HepG2 (cell line): Measurements from ENCODE around the gene DMRT3. TPM values are rescaled to one million over a fixed set of nuclear protein-coding genes. Genes with fewer than 3 reads are reported as not detected.

ENCODE experiments used
- ATAC-seq: fragments of 200-7000 bp; cut with Tn5 transposase; 3 replicates; pipeline ENCODE4 v1.9.1; 2020; ENCODE audit warnings: mild to moderate bottlenecking, moderate library complexity
- BruUV-seq: library from RNA; stranded (reverse); fragments of 400-500 nt; replicated peaks from 2 replicates; lab custom pipeline; 2021; lab: Mats Ljungman, UMichigan
- CTCF ChIA-PET: fragments of 300-600 bp; formaldehyde crosslinking; extraction: SDS; loops from one replicate; lab custom pipeline; 2021; ENCODE audit warnings: low total read pairs, inconsistent platforms, low intra/inter-chr PET ratio; lab: Yijun Ruan, JAX
- POLR2A ChIA-PET: fragments of 350-600 bp; sonication (Branson Sonifier 250); formaldehyde crosslinking; loops from one replicate; lab custom pipeline; 2020; ENCODE audit warnings: antibody characterized with exemption, inconsistent platforms; lab: Yijun Ruan, JAX
- DNase-seq: peaks from one replicate; pipeline ENCODE4 v3.0.0-alpha.2; 2015; ENCODE audit warnings: low spot score
- FAIRE-seq: peaks from 3 replicates; lab custom pipeline; 2011; peaks lifted over from hg19 to GRCh38; lab: Jason Lieb, UNC
- H2AFZ ChIP-seq: one replicate; pipeline ENCODE4 v1.6.1; 2011; ENCODE audit warnings: low read length, inconsistent platforms
- H3K27ac ChIP-seq: fragments of 300-600 bp; 3 replicates; pipeline ENCODE4 v1.8.0; 2011; ENCODE audit warnings: mixed run types, mild to moderate bottlenecking, mixed read lengths, low read length, inconsistent platforms; ENCODE audit not compliant: insufficient read depth; ENCODE audit errors: extremely low read length
- H3K27me3 ChIP-seq, 2 experiments: fragments of 200-600 bp in 1 of 2; 2 replicates in 1 of 2; 3 replicates in 1 of 2; pipeline versions ENCODE4 v1.6.0 to v1.8.0; 2011; ENCODE audit warnings: low read length in 2 of 2, mild to moderate bottlenecking in 2 of 2, moderate library complexity in 2 of 2, inconsistent platforms in 1 of 2; ENCODE audit not compliant: insufficient read depth in 2 of 2, control insufficient read depth in 1 of 2
- H3K36me3 ChIP-seq, 2 experiments: fragments of 200-600 bp in 1 of 2; replicated peaks in 1 of 2; 2 replicates in 1 of 2; 3 replicates in 1 of 2; pipeline versions ENCODE4 v1.5.1 to v1.8.0; 2011; ENCODE audit warnings: low read length in 2 of 2, inconsistent platforms in 1 of 2; ENCODE audit not compliant: insufficient read depth in 2 of 2, control insufficient read depth in 1 of 2
- H3K4me1 ChIP-seq: 2 replicates; pipeline ENCODE4 v1.5.1; 2012; ENCODE audit warnings: low read length, inconsistent platforms; ENCODE audit not compliant: insufficient read depth
- H3K4me2 ChIP-seq: 2 replicates; pipeline ENCODE4 v1.6.0; 2011; ENCODE audit warnings: low read depth, low read length, inconsistent platforms
- H3K4me3 ChIP-seq, 3 experiments: fragments of 200-600 bp in 1 of 3; sonication (generic), shearing (Covaris generic) in 1 of 3; replicated peaks in 1 of 3; 2 replicates each; pipeline ENCODE4 v1.5.1; 2011 to 2016; ENCODE audit warnings: low read length in 3 of 3, inconsistent platforms in 2 of 3, low read depth in 2 of 3, mild to moderate bottlenecking in 2 of 3, control low read depth in 1 of 3, mixed read lengths in 1 of 3; ENCODE audit not compliant: insufficient read depth in 1 of 3
- H3K79me2 ChIP-seq: one replicate; pipeline ENCODE4 v1.6.1; 2011; ENCODE audit warnings: low read length, inconsistent platforms; ENCODE audit not compliant: insufficient read depth
- H3K9ac ChIP-seq: 2 replicates; pipeline ENCODE4 v1.6.0; 2011; ENCODE audit warnings: mild to moderate bottlenecking, low read depth, low read length, inconsistent platforms; ENCODE audit not compliant: insufficient read depth
- H3K9me3 ChIP-seq: 2 replicates; pipeline ENCODE4 v1.5.1; 2012; ENCODE audit warnings: mild to moderate bottlenecking, low read length
- H4K20me1 ChIP-seq: 2 replicates; pipeline ENCODE4 v1.6.0; 2011; ENCODE audit warnings: inconsistent platforms, mild to moderate bottlenecking, low read length, moderate library complexity; ENCODE audit not compliant: insufficient read depth
- ARNT ChIP-seq: fragments of 450-650 bp; IDR thresholded peaks from 2 replicates; pipeline ENCODE4 v1.6.1; 2017
- IRF2 ChIP-seq: IDR thresholded peaks from 2 replicates; pipeline ENCODE4 v1.6.1; 2018; ENCODE audit warnings: missing genetic modification reagents, missing compliant biosample characterization
- TOPORS ChIP-seq: sonication (generic); formaldehyde crosslinking; IDR thresholded peaks from 2 replicates; pipeline ENCODE4 v1.8.0; 2023; ENCODE audit warnings: mild to moderate bottlenecking, missing genetic modification reagents
- UBTF ChIP-seq: sonication (generic); formaldehyde crosslinking; IDR thresholded peaks from 2 replicates; pipeline ENCODE4 v1.4.0; 2020; ENCODE audit warnings: mild to moderate bottlenecking, missing genetic modification reagents
- ZBED4 ChIP-seq: sonication (generic); formaldehyde crosslinking; IDR thresholded peaks from 2 replicates; pipeline ENCODE4 v1.4.0; 2020; ENCODE audit warnings: missing genetic modification reagents, borderline replicate concordance
- ZNF205 ChIP-seq: IDR thresholded peaks from 2 replicates; pipeline ENCODE4 v1.6.1; 2018; ENCODE audit warnings: missing biosample characterization, missing genetic modification reagents
- ZSCAN25 ChIP-seq: sonication (generic); formaldehyde crosslinking; IDR thresholded peaks from 2 replicates; pipeline ENCODE4 v1.8.0; 2022; ENCODE audit warnings: mild to moderate bottlenecking, missing genetic modification reagents
- WGBS: methylation state at CpG from one replicate; pipeline ENCODE4 v1.1.6; 2017; ENCODE audit warnings: low lambda C conversion rate; 5-methylcytosine and 5-hydroxymethylcytosine counted together
- in situ Hi-C: cut with HindIII; loops from 2 replicates; pipeline ENCODE4 v1.10.0; 2017; ENCODE audit warnings: low pct_unique_long_range_greater_than_20kb; ENCODE audit not compliant: extremely low pct_ligation_motif_present
- intact Hi-C: fragments of 100-400 bp; cut with micrococcal nuclease; formaldehyde crosslinking; loops from one replicate; pipeline ENCODE4 v1.10.0; 2022; ENCODE audit not compliant: unreplicated experiment
- polyA plus RNA-seq, 8 experiments: library from polyadenylated mRNA; depleted of rRNA in 3 of 8; stranded (reverse) in 7 of 8; unstranded in 1 of 8; fragments of >200 nt; fragmentation: Illumina TruSeq in 4 of 8; extraction: Trizol in 4 of 8; gene quantifications; 2 replicates each; pipeline versions ENCODE4 v1.2.1 to v1.2.3, GENCODE V29; 2011 to 2016; ENCODE audit warnings: low read depth in 4 of 8, missing spikeins in 1 of 8, mixed read lengths in 1 of 8; ENCODE audit not compliant: insufficient read depth in 1 of 8
- total RNA-seq, 5 experiments: library from RNA; depleted of rRNA; stranded (reverse); fragments of >200 nt; fragmentation: Illumina TruSeq; extraction: Trizol; gene quantifications; 2 replicates each; pipeline ENCODE4 v1.2.3, GENCODE V29; 2016; ENCODE audit warnings: low read depth in 1 of 5

The DMRT3 gene
- total and polyA plus RNA-seq, 2 of the 13 experiments (the other 11 are each of a cell fraction or from before 2014, with no cell fraction given), result not detected

DNA sequence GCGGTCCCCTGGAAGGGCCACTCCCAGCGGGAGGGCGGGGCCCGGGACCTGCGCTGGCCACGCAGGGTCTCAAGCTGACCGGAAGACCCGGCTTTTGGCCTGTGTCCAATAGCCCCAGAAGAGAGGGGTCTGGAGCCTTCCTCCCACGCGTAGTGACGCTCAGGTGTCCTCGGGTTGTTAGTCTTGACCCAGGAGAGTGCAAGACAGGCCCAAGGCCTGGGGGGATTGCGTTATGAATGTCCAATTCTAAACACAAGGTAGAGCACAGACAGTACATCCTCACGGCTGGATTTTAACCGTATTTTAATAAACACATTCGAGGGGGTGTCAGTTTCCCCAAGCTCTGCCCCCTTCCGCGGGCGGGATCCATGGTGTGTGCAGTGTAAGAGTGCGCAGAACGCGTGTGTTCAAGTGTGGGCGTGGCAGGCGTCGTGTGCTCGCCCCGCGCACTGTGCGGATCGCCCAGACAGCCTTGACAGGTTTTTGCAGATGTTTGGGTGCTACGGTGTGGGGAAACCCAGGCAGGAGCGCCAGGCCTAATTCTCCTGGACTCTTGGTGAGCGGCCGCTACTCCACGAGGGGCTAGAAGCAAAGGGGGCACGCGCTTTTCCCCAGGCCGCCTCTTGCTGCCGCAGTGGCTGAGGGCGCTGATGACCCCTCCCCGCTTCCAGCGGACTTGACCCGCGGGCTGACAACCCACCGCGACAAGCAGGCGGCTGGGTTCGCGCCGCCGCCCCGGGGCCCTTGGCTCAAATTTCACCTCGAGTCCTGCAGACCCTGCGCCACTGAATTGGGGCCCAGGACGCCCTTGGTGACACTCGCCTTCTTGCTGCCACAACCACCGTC is 6.1 kb upstream of the DMRT3 start:
- 67% methylated on average over 26 of the region's 57 CpGs for WGBS
- ATAC-seq, result no peak
- intact Hi-C loops (no loop called here), in situ Hi-C loops (no loop called here)
- H2AFZ ChIP-seq, result no peak overlapping the region
- no peak for FAIRE-seq
- no peak overlapping the region for H3K9ac ChIP-seq
- H3K4me2 ChIP-seq, result no peak overlapping the region
- no peaks in the 10 kb centered on the region for H3K79me2 ChIP-seq
- DNase-seq, result no peak
- TF ChIP-seq ARNT (no peak), ZNF205 (CRISPR knock-in tag) (no peak), TOPORS (CRISPR knock-in tag) (no peak), ZSCAN25 (CRISPR knock-in tag) (no peak)
- no peaks in the 10 kb centered on the region for H3K9me3 ChIP-seq
- ChIA-PET POLR2A (no interaction called here), CTCF (no interaction called here)
- peaks cover 6 to 63% of the 10 kb centered on the region in 2 experiments for H3K27me3 ChIP-seq
- no peak overlapping the region for H3K27ac ChIP-seq
- no peaks in the 10 kb centered on the region for H3K36me3 ChIP-seq
- H4K20me1 ChIP-seq, result no peaks in the 10 kb centered on the region
- H3K4me1 ChIP-seq, result no peaks in the 10 kb centered on the region
- no TSS peak for BruUV-seq
- H3K4me3 ChIP-seq, result no peak overlapping the region

DNA sequence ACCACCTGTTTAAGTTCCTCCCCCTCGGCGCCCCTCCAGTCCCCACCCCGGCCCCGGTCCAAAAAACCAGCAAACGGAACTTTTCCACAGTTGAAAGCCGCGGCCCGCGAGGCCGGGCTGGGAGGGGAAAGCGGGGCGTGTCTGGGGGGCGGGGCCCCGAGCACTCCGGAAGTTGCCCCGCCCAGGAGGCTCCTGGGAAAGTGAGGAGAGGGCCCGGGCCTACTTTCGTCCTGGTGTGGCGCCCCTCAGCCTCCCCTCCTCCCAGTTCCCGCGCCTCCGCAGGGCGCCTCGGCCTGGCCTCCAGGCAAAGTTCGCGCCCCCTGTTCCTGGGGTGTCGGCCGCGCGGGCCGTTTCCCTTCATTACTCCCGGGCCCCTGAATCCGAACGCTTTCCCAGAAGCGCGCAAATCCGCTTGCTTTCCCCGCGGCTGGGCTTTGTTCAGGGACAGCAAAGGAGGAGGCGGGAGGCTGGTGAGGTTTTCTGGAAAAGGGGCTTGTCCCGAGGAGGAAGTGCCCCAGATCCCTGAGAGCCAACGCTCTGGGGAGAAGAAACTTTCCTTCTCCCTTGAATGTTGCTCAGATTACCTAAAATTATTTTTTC is 4.5 kb upstream of the DMRT3 start:
- no peak overlapping the region for H3K27ac ChIP-seq
- no peak for DNase-seq
- no peak for ATAC-seq
- 50% methylated on average over 33 of the region's 42 CpGs for WGBS
- no peak overlapping the region for H3K4me2 ChIP-seq
- no peaks in the 10 kb centered on the region for H3K36me3 ChIP-seq
- ChIA-PET CTCF (no interaction called here), POLR2A (no interaction called here)
- H3K9ac ChIP-seq, result no peak overlapping the region
- no peak overlapping the region for H3K4me3 ChIP-seq
- no peaks in the 10 kb centered on the region for H3K9me3 ChIP-seq
- H3K27me3 ChIP-seq, result peaks cover 6 to 60% of the 10 kb centered on the region in 2 experiments
- H3K79me2 ChIP-seq, result no peaks in the 10 kb centered on the region
- no TSS peak for BruUV-seq
- H2AFZ ChIP-seq, result no peak overlapping the region
- intact Hi-C loops (no loop called here), in situ Hi-C loops (no loop called here)
- no peaks in the 10 kb centered on the region for H3K4me1 ChIP-seq
- no peak for FAIRE-seq
- no peaks in the 10 kb centered on the region for H4K20me1 ChIP-seq
- no peak for TF ChIP-seq ZBED4 (CRISPR knock-in tag)
- TF ChIP-seq UBTF (CRISPR knock-in tag), result no peak
- TF ChIP-seq IRF2 (CRISPR knock-in tag), result no peak
